ENCODE results near the gene SPNS1. TPM values are rescaled to one million over a fixed set of nuclear protein-coding genes. Genes with fewer than 3 reads are reported as not detected.

The SPNS1 gene
- total RNA-seq, 4 donors from 2014 or later = 15.3 to 24.6 (median 18.9) TPM

- no peak for TF ChIP-seq CTCF (IDR thresholded peaks at IDR 0.05; ENCODE audit: low read depth)
Observed at GRCh38 chr16:28986492-28986891, 11.9 kb downstream of the SPNS1 start.

GRCh38 chr16:28987170-28987853 lies 12.7 kb downstream of the SPNS1 start:
- no peak for TF ChIP-seq CTCF (IDR thresholded peaks at IDR 0.05; ENCODE audit: low read depth)

GRCh38 chr16:28989363-28989762 lies 14.8 kb downstream of the SPNS1 start:
- TF ChIP-seq CTCF (IDR thresholded peaks at IDR 0.05; ENCODE audit: low read depth) = no peak

GRCh38 chr16:28990375-28991040 lies 15.9 kb downstream of the SPNS1 start:
- no peak for TF ChIP-seq CTCF (IDR thresholded peaks at IDR 0.05; ENCODE audit: low read depth)

GRCh38 chr16:28991687-28992086 lies 17.1 kb downstream of the SPNS1 start:
- TF ChIP-seq CTCF (IDR thresholded peaks at IDR 0.05; ENCODE audit: low read depth) = no peak

GRCh38 chr16:28992496-28992895 lies 17.9 kb downstream of the SPNS1 start:
- TF ChIP-seq CTCF (IDR thresholded peaks at IDR 0.05; ENCODE audit: low read depth) = no peak

GRCh38 chr16:28998837-28999236 lies 24.3 kb downstream of the SPNS1 start:
- TF ChIP-seq CTCF (IDR thresholded peaks at IDR 0.05; ENCODE audit: low read depth) = no peak

Data from subcutaneous adipose tissue (tissue), 4 donors.